ENCODE data around the gene ADAM10.

DNA sequence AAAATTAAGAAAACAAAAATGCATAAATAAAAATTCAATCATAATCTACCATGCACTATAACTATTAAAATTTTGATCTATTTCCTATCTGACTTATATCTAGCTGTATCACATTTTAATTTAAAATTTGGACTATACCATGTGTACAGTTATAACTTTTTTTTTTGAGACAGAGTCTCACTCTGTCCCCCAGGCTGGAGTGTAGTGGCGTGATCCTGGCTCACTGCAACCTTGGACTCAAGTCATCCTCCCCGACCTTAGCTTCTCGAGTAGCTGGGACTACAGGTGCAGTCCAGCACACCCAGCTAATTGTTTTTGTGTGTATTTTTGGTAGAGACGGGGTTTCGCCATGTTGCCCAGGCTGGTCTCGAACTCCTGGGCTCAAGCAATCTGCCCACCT, 119.9 kb downstream of the ADAM10 start:
- TF ChIP-seq, protein P1, sequence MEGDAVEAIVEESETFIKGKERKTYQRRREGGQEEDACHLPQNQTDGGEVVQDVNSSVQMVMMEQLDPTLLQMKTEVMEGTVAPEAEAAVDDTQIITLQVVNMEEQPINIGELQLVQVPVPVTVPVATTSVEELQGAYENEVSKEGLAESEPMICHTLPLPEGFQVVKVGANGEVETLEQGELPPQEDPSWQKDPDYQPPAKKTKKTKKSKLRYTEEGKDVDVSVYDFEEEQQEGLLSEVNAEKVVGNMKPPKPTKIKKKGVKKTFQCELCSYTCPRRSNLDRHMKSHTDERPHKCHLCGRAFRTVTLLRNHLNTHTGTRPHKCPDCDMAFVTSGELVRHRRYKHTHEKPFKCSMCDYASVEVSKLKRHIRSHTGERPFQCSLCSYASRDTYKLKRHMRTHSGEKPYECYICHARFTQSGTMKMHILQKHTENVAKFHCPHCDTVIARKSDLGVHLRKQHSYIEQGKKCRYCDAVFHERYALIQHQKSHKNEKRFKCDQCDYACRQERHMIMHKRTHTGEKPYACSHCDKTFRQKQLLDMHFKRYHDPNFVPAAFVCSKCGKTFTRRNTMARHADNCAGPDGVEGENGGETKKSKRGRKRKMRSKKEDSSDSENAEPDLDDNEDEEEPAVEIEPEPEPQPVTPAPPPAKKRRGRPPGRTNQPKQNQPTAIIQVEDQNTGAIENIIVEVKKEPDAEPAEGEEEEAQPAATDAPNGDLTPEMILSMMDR (IDR thresholded peaks at IDR 0.05): no peak
- TF ChIP-seq ZFX (IDR thresholded peaks at IDR 0.05; ENCODE audit: borderline replicate concordance): no peak
